Natural killer cell (primary cell): ENCODE results near the gene RPL27. TPM values are rescaled to one million over a fixed set of nuclear protein-coding genes. Genes with fewer than 3 reads are reported as not detected.

Source experiments
- ATAC-seq, 3 donors: fragments of 150-1000 bp in 2 of 3; fragments of 200-7000 bp in 1 of 3; cut with Tn5 transposase; 1 replicate in 1 of 3; 2 replicates in 2 of 3; pipeline ENCODE4 v1.10.0; 2021; ENCODE audit warnings: mild to moderate bottlenecking in 2 of 3, moderate library complexity in 2 of 3
- DNase-seq, 2 donors: peaks; one replicate each; pipeline versions ENCODE4 v3.0.0 to v3.0.0-alpha.2; 2013 to 2021; ENCODE audit warnings: mixed read lengths in 1 of 2
- H3K27ac ChIP-seq: one replicate; pipeline ENCODE4 v1.5.1; 2013; ENCODE audit warnings: mild to moderate bottlenecking, low read length
- H3K27me3 ChIP-seq: one replicate; pipeline ENCODE4 v1.6.1; 2013; ENCODE audit warnings: low read length; ENCODE audit not compliant: control insufficient read depth, insufficient read depth
- H3K36me3 ChIP-seq: one replicate; pipeline ENCODE4 v1.6.1; 2013; ENCODE audit warnings: low read length; ENCODE audit not compliant: control insufficient read depth, insufficient read depth
- H3K4me1 ChIP-seq: one replicate; pipeline ENCODE4 v1.6.1; 2013; ENCODE audit warnings: low read length; ENCODE audit not compliant: control insufficient read depth, insufficient read depth
- H3K4me3 ChIP-seq: one replicate; pipeline ENCODE4 v1.5.1; 2013; ENCODE audit warnings: low read length
- H3K9me3 ChIP-seq: one replicate; pipeline ENCODE4 v1.6.1; 2013; ENCODE audit warnings: low read length; ENCODE audit not compliant: control insufficient read depth, insufficient read depth
- H3K27ac Mint-ChIP-seq, 2 donors: one replicate each; pipeline ENCODE4 v1.8.0; 2022; ENCODE audit warnings: mild to moderate bottlenecking in 2 of 2, mixed read lengths in 2 of 2, moderate library complexity in 1 of 2
- H3K27me3 Mint-ChIP-seq, 2 donors: one replicate each; pipeline ENCODE4 v1.8.0; 2022; ENCODE audit warnings: low read depth in 2 of 2, mixed read lengths in 2 of 2
- H3K36me3 Mint-ChIP-seq: one replicate; pipeline ENCODE4 v1.8.0; 2022; ENCODE audit warnings: mixed read lengths
- H3K4me1 Mint-ChIP-seq, 2 donors: one replicate each; pipeline ENCODE4 v1.8.0; 2022; ENCODE audit warnings: mixed read lengths in 2 of 2
- H3K4me3 Mint-ChIP-seq: one replicate; pipeline ENCODE4 v1.8.0; 2022; ENCODE audit warnings: mild to moderate bottlenecking, moderate library complexity, mixed read lengths
- H3K9me3 Mint-ChIP-seq, 2 donors: one replicate each; pipeline ENCODE4 v1.8.0; 2022; ENCODE audit warnings: mixed read lengths in 2 of 2
- CTCF ChIP-seq: fragments of 200-600 bp; IDR thresholded peaks from one replicate; pipeline ENCODE4 v1.8.0; 2022; ENCODE audit warnings: antibody characterized with exemption
- WGBS: methylation state at CpG from one replicate; pipeline ENCODE4 v1.1.7; 2013; ENCODE audit warnings: missing lambda C conversion rate; ENCODE audit not compliant: insufficient coverage; 5-methylcytosine and 5-hydroxymethylcytosine counted together
- intact Hi-C: fragments of 100-400 bp; cut with micrococcal nuclease; formaldehyde crosslinking; loops from one replicate; pipeline ENCODE4 v1.14.2; 2022
- total RNA-seq, 4 donors: library from RNA; stranded (reverse); fragments of 120-200 nt in 1 of 4; gene quantifications; one replicate each; pipeline versions ENCODE4 v1.2.3 to v1.2.4, GENCODE V29; 2013 to 2022

RPL27 gene
- total RNA-seq, 3 donors from 2014 or later (not counting 1 experiment from before 2014, with no cell fraction given): 555 to 671 (median 608) TPM

- peaks cover 19 to 32% of the 10 kb centered on the region in 2 donors for H3K4me1 Mint-ChIP-seq
- H3K27me3 ChIP-seq: no peaks in the 10 kb centered on the region
- no peaks in the 10 kb centered on the region for H3K9me3 ChIP-seq
- peak within 1 kb of the TSS; percentile 75 for H3K27ac ChIP-seq
- H3K36me3 ChIP-seq: no peaks in the 10 kb centered on the region
- H3K36me3 Mint-ChIP-seq: no peaks in the 10 kb centered on the region
- peaks cover 22% of the 10 kb centered on the region for H3K4me1 ChIP-seq
- no peaks in the 10 kb centered on the region for H3K9me3 Mint-ChIP-seq
- peak within 1 kb of the TSS; percentile 79 to 95 for H3K27ac Mint-ChIP-seq
- intact Hi-C loops: loop anchor here (5.0 kb wide), 1 partner anchor 147 kb away; the partner anchor contains the start of gene PSME3
- no peak for TF ChIP-seq CTCF
- peak in 1 of 2 donors; percentile 17 for DNase-seq
- peak within 1 kb of the TSS; percentile 94 for H3K4me3 Mint-ChIP-seq
- 45% methylated on average over 20 of the region's 21 CpGs for WGBS
- peaks cover 0 to 2% of the 10 kb centered on the region in 2 donors for H3K27me3 Mint-ChIP-seq
- ATAC-seq: peak; percentile 15 to 43 (median 36)
- H3K4me3 ChIP-seq: peak within 1 kb of the TSS; percentile 82
These were observed 18.5 kb upstream of the RPL27 start, which contains the start of gene PTGES3L for GRCh38 chr17:42979511-42980273. Gene PTGES3L, minus strand, starts transcription at chr17:42980080. Its CDS starts 27 bp downstream, at chr17:42980053.

GRCh38 chr17:42980274-42980765 is 17.9 kb upstream of the RPL27 start, which contains the start of gene RUNDC1:
Gene RUNDC1, plus strand, starts transcription at chr17:42980565. Its CDS starts 12 bp downstream, at chr17:42980577.
- peak within 1 kb of the TSS; percentile 94 for H3K4me3 Mint-ChIP-seq
- ATAC-seq: peak; percentile 85 to 89 (median 89)
- DNase-seq: peak; percentile 86 to 95
- under 1% methylated on average over 39 of the region's 39 CpGs for WGBS
- no peak for TF ChIP-seq CTCF
- H3K4me1 Mint-ChIP-seq: peaks cover 19 to 32% of the 10 kb centered on the region in 2 donors
- no peaks in the 10 kb centered on the region for H3K36me3 Mint-ChIP-seq
- intact Hi-C loops: loop anchor here (5.0 kb wide), 1 partner anchor 148 kb away; the partner anchor contains the start of gene PSME3
- H3K27ac ChIP-seq: peak within 1 kb of the TSS; percentile 75
- peaks cover 0 to under 1% of the 10 kb centered on the region in 2 donors for H3K27me3 Mint-ChIP-seq
- no peaks in the 10 kb centered on the region for H3K9me3 Mint-ChIP-seq
- no peaks in the 10 kb centered on the region for H3K9me3 ChIP-seq
- peaks cover 25% of the 10 kb centered on the region for H3K4me1 ChIP-seq
- peak within 1 kb of the TSS; percentile 79 to 95 for H3K27ac Mint-ChIP-seq
- H3K36me3 ChIP-seq: peaks cover 3% of the 10 kb centered on the region
- H3K27me3 ChIP-seq: no peaks in the 10 kb centered on the region
- H3K4me3 ChIP-seq: peak within 1 kb of the TSS; percentile 82

GRCh38 chr17:42980766-42981397 is 17.3 kb upstream of the RPL27 start:
- Histone ChIP-seq H3K9me3 (no peaks in the 10 kb centered on the region), H3K27me3 (no peaks in the 10 kb centered on the region), H3K36me3 (peaks cover 3% of the 10 kb centered on the region), H3K4me1 (peaks cover 25% of the 10 kb centered on the region), H3K4me3 (peak overlapping the region; percentile 82), H3K27ac (peak overlapping the region; percentile 75)
- Mint-ChIP-seq H3K4me3 (peak overlapping the region; percentile 93), H3K36me3 (no peaks in the 10 kb centered on the region), H3K27me3 (no peaks in the 10 kb centered on the region), H3K4me1 (peaks cover 19 to 32% of the 10 kb centered on the region in 2 donors), H3K27ac (peak overlapping the region; percentile 79 to 95), H3K9me3 (no peaks in the 10 kb centered on the region)
- ATAC-seq (peak; percentile 68 to 80 (median 72)), DNase-seq (peak; percentile 46 to 79)
- peak; percentile 9 for TF ChIP-seq CTCF
- WGBS: under 1% methylated on average over 67 of the region's 67 CpGs
- intact Hi-C loops: loop anchor here (5.0 kb wide), 1 partner anchor 149 kb away; the partner anchor contains the start of gene PSME3
